ENCODE results near the gene ITIH4.

ITIH4 gene

GRCh38 chr3:52847726-52848125 lies 17.3 kb upstream of the ITIH4 start:
- DNase-seq: no peak

- DNase-seq: no peak
Measured at GRCh38 chr3:52847241-52847640, 16.8 kb upstream of the ITIH4 start.

DNA sequence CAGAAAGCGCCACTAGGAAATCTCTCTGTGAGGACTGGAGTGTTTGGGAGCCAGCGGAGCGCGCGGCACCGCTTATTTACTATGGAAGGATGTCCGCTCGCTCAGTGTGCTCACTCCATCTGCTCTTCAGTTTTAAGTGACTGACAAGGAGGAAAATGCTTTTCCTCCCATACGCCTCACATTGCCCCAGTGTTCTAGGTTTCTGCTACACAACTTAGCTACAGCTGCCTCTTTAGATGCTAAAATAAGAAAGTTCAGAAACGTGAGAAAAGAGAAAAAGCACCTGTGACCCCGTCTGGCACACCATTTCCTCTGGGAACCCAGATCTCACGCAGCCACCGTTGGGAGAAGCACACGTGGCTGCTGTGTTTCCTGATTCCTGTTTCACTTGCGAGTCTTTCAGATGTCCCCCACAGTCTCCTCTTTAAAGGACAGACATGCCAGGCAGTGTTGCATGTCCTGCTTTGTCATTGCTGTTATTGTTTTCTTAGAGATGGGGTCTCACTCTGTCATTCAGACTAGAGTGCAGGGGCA lies 16.0 kb upstream of the ITIH4 start:
- DNase-seq: no peak

DNA sequence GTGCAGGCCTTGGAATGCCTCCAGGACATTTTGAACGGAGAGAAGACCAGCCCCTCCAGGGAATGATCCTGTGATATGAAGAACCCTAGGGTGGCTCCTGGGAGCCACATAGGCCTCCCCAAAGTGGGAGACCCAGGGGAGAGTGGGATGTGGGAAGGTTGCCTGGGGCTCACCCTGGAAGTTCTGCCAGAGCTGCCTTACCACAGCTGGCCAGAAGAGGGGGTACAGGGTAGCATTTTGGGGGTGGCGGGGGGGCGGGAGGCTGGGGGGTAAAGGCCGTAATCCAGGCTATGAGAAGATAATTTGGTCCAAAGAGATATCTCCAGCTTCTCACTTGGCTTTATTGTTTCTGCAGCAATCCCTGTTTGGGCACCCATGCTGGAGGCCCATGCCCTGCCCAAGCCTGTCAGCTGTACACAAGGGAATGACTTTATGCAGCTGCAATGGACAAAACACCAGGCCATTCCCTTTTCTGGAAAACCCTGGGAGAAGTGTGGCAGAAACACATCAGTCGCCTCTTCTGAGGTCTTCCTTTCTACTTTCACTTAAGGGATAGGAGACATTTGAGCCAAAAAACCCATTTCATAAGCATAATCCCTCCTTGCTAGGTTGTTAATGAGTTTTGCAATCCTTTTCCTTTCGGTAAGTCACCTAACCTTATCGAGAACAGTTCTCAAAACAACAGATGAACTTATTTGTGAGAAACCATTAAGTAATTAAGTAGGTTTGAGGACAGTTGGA lies 15.4 kb upstream of the ITIH4 start:
- DNase-seq: peak; percentile 11

DNA sequence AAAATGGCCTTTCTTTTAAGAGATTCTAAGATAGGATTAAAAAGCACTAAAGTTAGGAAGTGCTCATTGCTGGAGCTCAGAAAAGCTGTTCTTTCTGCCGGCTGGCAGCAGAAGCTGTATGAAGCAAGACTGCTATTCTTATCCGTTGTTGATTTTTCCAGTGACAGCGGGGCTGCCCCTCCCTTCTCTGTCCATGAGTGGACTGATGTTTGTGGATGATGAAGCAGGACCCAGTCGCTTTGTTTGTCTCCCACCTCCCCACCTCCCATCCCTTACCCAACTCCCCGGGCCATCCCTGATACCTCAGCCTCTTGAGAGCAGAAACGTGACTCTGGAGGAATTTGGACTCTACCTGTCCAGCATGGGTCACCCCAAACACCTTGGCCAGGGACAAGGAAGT lies 14.7 kb upstream of the ITIH4 start:
- DNase-seq: no peak

DNA sequence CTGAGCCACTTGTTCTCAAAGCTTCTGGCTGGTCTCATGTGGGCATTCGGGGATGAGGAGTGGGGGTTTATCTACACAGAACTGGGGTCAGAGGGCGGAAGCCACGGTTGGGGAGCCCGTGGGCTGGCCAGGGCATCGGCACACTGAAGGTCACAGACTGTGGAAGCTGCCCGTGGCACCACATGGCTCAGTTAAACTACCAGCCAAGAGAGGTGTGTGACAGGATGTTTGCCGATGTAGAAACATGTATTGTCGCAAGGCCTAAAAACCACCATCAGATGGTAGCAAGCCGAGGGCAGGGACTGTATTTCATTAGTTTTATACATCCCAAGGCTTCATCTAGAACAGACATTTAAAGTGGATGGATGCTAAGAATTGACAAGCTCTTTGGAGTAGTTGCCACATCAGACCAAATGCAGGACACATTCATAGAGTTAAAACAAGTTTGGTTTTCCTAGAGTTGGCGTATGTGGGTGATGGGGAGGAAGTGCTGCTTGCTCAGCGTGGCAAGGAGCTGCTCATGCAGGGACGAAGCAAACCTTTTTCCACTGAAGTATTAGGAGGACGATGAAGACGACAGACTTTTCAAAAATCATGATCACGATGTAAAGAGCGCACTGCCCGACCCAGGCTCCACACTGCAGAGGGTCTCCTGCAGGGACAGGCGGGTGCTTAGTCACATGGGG lies 14.0 kb upstream of the ITIH4 start:
- no peak for DNase-seq

DNA sequence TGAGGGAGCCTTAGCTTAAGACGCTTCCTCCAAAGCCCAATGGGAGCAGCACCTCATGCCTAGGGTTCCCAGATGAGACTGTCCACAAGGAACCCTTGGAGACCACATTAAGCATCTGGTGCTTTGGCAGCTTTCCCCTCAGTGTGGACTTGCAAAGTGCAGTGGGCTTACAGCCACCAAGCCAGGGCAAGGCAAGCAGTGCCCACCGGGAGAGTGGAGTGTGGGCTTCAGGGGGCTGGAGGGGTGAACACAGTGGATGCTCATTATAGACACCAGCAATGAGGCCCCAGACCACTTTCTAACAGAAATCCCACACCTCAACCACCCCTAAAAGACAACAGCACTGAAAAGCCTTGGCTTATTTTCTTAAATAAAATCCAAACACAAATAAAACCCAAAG lies 13.4 kb upstream of the ITIH4 start:
- no peak for DNase-seq

- no peak for DNase-seq
Measured at GRCh38 chr3:52843108-52843865, 12.8 kb upstream of the ITIH4 start.

DNA sequence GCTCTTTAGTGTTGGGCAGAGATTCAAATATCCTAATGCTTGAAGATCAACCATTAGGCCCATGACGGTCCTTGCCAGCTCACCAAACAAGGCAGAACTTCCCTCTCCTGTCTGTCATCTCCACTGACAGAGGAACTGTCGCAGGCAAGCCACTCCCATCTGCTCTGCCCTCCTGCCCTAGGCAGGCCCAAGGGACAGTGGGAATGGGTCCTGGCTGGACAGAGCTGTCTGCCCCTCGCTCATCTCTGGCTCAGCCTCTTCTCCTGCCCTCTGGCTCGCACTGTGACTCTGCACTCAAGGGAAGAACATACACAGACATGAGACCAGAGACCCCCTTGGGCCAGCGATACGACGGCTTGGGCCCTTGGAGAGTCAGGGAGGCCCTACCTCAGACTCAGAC lies 12.0 kb upstream of the ITIH4 start:
- no peak for DNase-seq

- no peak for DNase-seq
Measured at GRCh38 chr3:52841981-52842340, 11.5 kb upstream of the ITIH4 start.

DNA sequence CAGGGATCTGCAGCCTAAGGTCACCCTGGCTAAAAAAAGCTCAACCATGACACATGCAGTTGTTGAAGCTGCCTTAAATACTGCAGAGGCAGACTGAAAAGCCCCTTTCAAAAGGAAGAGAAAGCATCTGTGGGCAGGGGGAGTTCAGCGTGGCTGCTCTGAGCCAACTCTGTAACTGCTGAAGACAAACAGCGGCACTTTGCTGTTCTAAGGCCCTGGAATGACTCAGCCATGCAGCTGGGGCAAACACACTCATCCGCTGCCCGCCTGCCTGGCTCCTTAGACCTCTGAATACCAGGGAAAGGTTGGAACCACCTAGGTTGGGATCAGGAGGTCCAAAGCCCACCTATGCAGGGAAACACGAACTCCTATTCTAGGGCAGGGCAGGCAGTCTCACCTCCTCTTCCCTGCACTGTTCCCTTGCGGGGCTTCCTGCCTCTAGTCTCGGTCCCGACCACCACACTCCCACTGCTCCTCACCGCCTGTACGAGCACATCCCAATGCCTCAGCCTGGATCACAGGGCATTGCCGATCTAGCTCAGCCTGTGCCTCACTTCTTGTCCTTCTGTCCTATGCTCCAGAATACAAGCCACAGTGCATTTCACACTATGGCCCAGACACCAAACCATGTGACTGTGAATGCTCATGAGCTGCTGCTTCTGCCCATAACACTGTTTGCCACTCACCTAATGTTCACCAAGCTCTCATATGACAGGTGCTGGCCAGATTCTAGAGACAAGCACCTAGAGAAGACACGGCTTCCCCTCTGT lies 10.9 kb upstream of the ITIH4 start:
- DNase-seq: no peak

DNA sequence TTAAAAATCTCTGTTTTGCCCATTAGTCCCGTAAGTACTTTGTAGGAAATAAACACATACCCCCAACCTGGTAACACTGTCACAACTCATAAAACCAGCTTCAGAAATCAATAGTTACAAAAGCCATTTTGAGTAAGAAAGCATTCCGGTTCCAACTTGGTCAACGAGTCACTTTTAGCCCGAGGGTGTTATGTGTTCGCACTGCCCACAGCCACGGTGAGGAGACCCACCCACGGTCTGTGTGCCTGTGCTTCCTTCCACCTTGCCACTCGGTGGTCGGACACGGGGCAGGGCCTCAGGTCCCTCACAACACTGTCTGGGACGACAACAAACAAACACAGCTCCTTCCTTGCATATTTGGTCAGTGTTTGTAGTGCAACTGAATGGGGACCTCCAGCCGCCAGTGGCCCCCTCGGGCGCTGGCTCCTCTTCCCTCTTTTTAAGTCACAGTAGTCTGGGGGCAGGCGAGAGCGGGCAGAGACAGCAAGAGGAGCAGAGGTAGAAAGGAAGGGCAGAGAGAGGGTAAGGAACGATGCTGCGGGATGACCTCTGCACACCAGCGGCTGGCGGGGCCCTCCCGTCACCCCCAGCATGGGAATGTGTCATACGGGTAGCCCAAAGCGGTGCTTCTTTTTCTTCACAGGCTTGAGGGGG lies 9.5 kb upstream of the ITIH4 start:
- no peak for DNase-seq

DNA sequence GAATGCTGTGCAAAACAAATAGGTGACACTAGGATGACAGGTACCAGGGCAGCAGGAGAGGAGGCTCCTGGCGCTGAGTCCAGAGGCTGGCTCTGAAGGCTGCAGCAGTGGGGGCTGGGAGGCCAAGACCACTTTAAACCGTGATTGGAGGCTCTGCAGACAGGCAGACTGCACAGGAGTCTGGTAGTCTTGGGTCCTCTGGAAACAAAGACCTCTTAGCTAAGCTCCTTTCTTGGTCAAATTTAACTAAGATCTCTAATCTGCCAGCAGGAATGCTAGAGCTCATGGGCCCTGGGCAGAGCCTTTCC lies 8.8 kb upstream of the ITIH4 start:
- no peak for DNase-seq

- peak; percentile 23 for DNase-seq
Measured at GRCh38 chr3:52838561-52839267, 8.2 kb upstream of the ITIH4 start.

GRCh38 chr3:52836986-52837385 lies 6.5 kb upstream of the ITIH4 start:
- no peak for DNase-seq

- no peak for DNase-seq
Measured at GRCh38 chr3:52836471-52836845, 6.0 kb upstream of the ITIH4 start.

- DNase-seq: no peak
Measured at GRCh38 chr3:52835766-52836470, 5.4 kb upstream of the ITIH4 start.

DNA sequence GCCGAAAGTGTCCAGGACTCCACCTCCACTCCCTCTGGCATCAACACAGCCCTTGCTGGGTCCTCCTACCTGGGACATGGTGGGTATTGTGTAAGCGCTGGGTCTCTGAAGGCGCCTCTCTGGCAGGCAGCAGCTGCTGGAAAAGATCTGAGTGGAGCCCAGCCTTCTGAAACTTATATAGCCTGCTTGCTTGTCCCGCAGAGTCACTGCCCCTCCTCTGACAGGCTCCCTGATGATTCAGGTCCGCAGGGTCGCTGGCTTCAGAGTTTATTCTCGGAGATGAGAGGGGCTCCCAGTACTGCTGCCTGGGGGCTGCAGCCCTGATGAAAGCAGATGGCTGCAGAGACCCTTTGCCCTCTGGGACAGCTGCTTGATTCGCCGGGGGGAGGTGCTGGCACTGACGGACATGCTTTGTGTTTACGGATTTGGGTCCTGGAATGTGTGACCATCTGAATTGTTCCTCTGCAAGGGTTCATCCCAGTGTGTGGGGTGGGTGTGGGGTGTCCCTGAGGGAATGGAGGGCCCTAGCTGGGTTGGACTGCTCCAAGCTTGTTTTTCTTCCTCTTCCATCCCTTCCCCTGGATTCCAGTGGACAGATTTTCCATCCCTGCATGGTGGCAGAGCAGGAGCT lies 4.5 kb upstream of the ITIH4 start, which contains the start of gene MUSTN1:
MUSTN1 (minus strand) TSS at position 149 of the 631 bp plus-strand sequence; CDS start at position 78, 71 bp downstream.
- no peak for DNase-seq

- DNase-seq: no peak
Measured at GRCh38 chr3:52833202-52833601, 2.7 kb upstream of the ITIH4 start.

DNA sequence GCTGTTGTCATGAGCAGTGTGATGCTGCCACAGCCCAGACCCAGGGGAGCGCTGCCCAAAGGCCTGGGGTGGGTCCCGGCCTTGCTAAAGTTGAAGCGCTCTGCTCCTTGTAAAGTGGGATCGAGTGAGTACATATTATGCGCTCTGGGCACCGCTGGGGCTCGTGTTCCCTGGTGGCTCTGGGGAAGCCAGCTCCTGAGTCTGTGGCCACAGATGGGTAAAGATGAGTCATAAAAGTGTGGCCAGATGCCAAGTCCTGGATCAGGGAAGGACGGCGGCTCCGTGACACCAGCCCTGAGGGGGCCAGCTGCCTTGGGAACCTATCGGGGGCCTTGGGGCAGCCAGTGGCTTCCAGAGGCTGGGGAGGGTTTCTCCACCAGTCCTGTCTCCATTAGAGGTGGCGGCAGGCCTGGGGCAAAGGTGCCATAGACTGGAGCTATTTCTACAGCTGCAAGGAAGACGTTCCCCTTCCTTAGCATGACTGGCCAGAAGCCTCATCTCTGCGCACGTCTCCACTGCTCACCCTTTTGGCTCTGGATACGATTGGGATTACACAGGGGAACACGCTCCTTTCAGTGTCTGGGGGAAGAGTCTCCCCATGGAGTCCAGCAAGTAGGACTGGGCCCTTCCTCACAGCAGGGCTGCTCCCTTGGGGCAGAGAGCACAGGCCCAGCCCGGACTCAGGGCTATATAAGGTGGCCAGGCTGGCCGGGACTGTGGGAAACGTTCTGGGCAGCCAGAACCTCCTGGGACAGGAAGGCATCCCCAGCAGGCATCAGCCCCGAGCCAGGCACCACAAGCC lies 1.2 kb upstream of the ITIH4 start:
- no peak for DNase-seq

All from CD4-positive, alpha-beta T cell treated with Interleukin-12 subunit alpha and Interleukin-12 subunit beta, for 1 hour (primary cell).